Loucy (cell line): ENCODE data around the gene CD38.
A peak's percentile ranks its signal among the peaks of the same experiment; 100 is the strongest.

Experiments used
- H2AFZ ChIP-seq: fragments of 200-600 bp; sonication (generic); 2 replicates; pipeline ENCODE4 v1.6.0; 2016; ENCODE audit warnings: antibody characterized with exemption, mild to moderate bottlenecking, low read length, moderate library complexity
- H3F3A ChIP-seq: fragments of 200-600 bp; 2 replicates; pipeline ENCODE4 v1.6.0; 2016; ENCODE audit warnings: antibody characterized with exemption, low read depth, mild to moderate bottlenecking
- H3K27me3 ChIP-seq: fragments of 200-600 bp; sonication (generic); 2 replicates; pipeline ENCODE4 v1.6.1; 2014; ENCODE audit warnings: low read length, mild to moderate bottlenecking; ENCODE audit not compliant: insufficient read depth, poor library complexity, severe bottlenecking
- H3K36me3 ChIP-seq: fragments of 200-600 bp; sonication (generic); 2 replicates; pipeline ENCODE4 v1.6.1; 2016; ENCODE audit warnings: low read length; ENCODE audit not compliant: insufficient read depth
- H3K4me1 ChIP-seq: fragments of 200-600 bp; sonication (generic); 2 replicates; pipeline ENCODE4 v1.5.1; 2014; ENCODE audit warnings: low read length, mild to moderate bottlenecking; ENCODE audit not compliant: insufficient read depth, poor library complexity, severe bottlenecking
- H3K4me2 ChIP-seq: fragments of 200-600 bp; sonication (generic); 2 replicates; pipeline ENCODE4 v1.6.0; 2014; ENCODE audit warnings: antibody characterized with exemption, low read length, low read depth, mild to moderate bottlenecking; ENCODE audit not compliant: poor library complexity, severe bottlenecking
- H3K4me3 ChIP-seq: fragments of 200-600 bp; sonication (generic); 2 replicates; pipeline ENCODE4 v1.5.1; 2014; ENCODE audit warnings: low read length, mild to moderate bottlenecking, mixed read lengths; ENCODE audit not compliant: poor library complexity, severe bottlenecking
- H3K79me2 ChIP-seq: fragments of 200-600 bp; sonication (generic); 2 replicates; pipeline ENCODE4 v1.6.1; 2014; ENCODE audit warnings: low read length; ENCODE audit not compliant: insufficient read depth
- H3K9ac ChIP-seq: fragments of 200-600 bp; sonication (generic); 2 replicates; pipeline ENCODE4 v1.6.0; 2014; ENCODE audit warnings: mild to moderate bottlenecking, low read depth, low read length, moderate library complexity; ENCODE audit not compliant: poor library complexity, severe bottlenecking
- H3K9me2 ChIP-seq: fragments of 200-600 bp; sonication (generic); replicated peaks from 2 replicates; pipeline ENCODE4 v1.6.1; 2016; ENCODE audit warnings: low read depth, low read length, mixed read lengths
- H3K9me3 ChIP-seq: fragments of 200-600 bp; sonication (generic); 2 replicates; pipeline ENCODE4 v1.6.1; 2014; ENCODE audit warnings: mild to moderate bottlenecking, antibody characterized with exemption, low read length, low read depth; ENCODE audit not compliant: insufficient read depth
- H4K20me1 ChIP-seq: fragments of 200-600 bp; sonication (generic); 2 replicates; pipeline ENCODE4 v1.6.0; 2014; ENCODE audit warnings: antibody characterized with exemption, low read length, mild to moderate bottlenecking; ENCODE audit not compliant: insufficient read depth, poor library complexity, severe bottlenecking
- CTCF ChIP-seq: fragments of 200-600 bp; sonication (generic); conservative IDR thresholded peaks from 2 replicates; pipeline ENCODE4 v1.5.1; 2014; ENCODE audit warnings: mild to moderate bottlenecking, antibody characterized with exemption, low read length
- EZH2phosphoT487 ChIP-seq: fragments of 200-600 bp; IDR thresholded peaks from 2 replicates; pipeline ENCODE4 v1.6.1; 2018; ENCODE audit warnings: antibody characterized with exemption, mild to moderate bottlenecking, moderate library complexity, borderline replicate concordance

The CD38 gene

GRCh38 chr4:15769202-15769601, 8.9 kb upstream of the CD38 start:
- no peak overlapping the region for H2AFZ ChIP-seq
- H3K4me2 ChIP-seq: no peak overlapping the region
- H3K4me1 ChIP-seq: peaks cover 68% of the 10 kb centered on the region
- H3K9me3 ChIP-seq: no peaks in the 10 kb centered on the region
- 0 out of 2 replicates have a peak, but pooled peaks cover 5% of the 10 kb centered on the region for H3K79me2 ChIP-seq
- H4K20me1 ChIP-seq: no peaks in the 10 kb centered on the region
- no peak for TF ChIP-seq CTCF
- TF ChIP-seq EZH2phosphoT487: no peak
- H3K9me2 ChIP-seq: no peaks in the 10 kb centered on the region
- H3K4me3 ChIP-seq: no peak overlapping the region
- no peaks in the 10 kb centered on the region for H3K36me3 ChIP-seq
- H3K9ac ChIP-seq: peak overlapping the region; percentile 9
- no peaks in the 10 kb centered on the region for H3K27me3 ChIP-seq
- peaks cover 19% of the 10 kb centered on the region for H3F3A ChIP-seq

DNA sequence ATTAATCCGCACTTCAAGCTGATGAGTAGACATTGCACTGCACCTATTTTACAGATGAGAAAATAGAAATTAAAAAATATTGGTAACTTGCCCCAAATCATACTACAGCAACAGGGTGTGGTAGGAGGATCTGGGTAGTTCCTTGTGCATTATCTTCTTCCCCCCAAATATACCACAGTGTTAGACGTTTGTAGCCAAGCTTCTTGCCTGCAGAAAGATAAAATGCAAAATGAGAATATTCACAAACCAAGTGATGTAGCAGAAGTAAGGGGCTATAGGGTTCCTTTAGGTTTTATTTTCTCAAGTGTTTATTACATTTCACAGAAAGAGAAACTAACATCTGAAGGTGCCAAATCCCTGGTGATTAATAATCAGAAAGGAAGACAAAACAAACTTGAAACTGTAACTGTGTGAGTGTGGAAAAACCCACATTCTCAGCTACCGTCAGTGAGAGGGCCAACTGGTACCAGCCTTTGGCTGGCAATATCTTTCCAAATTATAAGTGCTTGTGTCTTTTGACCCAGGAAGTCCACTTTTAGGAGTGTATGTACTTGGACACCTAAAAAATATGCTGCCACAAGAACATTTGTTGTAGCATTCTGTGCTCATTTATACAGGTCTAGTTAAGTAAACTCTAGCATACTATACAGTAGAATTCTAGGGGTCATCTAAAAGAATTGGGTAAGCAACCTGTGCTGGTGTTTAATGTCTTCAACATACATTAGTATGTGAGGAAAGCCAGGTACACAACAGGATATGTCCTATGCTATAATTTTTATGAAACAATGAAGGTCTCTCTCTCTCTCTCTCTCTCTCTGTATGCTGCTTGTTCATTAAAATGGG, 6.7 kb upstream of the CD38 start:
- Histone ChIP-seq H3K27me3 (no peaks in the 10 kb centered on the region), H3K79me2 (0 out of 2 replicates have a peak, but pooled peaks cover 20% of the 10 kb centered on the region), H3F3A (peaks cover 6% of the 10 kb centered on the region), H2AFZ (0 out of 2 replicates have a peak overlapping the region, but pooled peaks have one; percentile 11), H3K4me3 (peak overlapping the region; percentile 30), H3K36me3 (no peaks in the 10 kb centered on the region), H4K20me1 (no peaks in the 10 kb centered on the region), H3K9me2 (no peaks in the 10 kb centered on the region), H3K4me1 (peaks cover 59% of the 10 kb centered on the region), H3K9me3 (no peaks in the 10 kb centered on the region), H3K9ac (peak overlapping the region; percentile 49), H3K4me2 (peak overlapping the region; percentile 36)
- TF ChIP-seq EZH2phosphoT487 (no peak), CTCF (no peak)

DNA sequence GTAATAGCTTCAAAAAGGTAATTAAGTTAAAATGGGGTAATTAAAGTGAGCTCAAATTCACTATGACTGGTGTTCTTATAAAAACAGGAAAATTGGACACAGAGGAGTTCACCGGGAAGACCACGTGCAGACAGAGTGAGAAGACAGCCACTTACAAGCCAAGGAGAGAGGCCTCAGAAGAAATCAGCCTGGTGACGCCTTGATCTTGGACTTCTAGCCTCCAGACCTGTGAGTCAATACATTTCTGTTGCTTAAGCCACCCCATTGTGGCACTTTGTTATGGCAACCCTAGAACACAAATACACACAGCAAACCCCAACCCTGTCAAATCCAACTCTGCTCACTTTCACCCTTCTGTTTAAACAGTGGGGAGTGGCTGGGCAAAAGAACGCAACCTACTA, 4.1 kb upstream of the CD38 start:
- Histone ChIP-seq H3K36me3 (no peaks in the 10 kb centered on the region), H3K9me3 (no peaks in the 10 kb centered on the region), H3K4me2 (peak overlapping the region; percentile 17), H3K4me3 (no peak overlapping the region), H3K4me1 (peaks cover 59% of the 10 kb centered on the region), H3K9ac (no peak overlapping the region), H4K20me1 (no peaks in the 10 kb centered on the region), H3K27me3 (no peaks in the 10 kb centered on the region), H3F3A (peaks cover 9% of the 10 kb centered on the region; the same call in 1 of the 2 replicates), H3K9me2 (no peaks in the 10 kb centered on the region), H3K79me2 (peaks cover 20% of the 10 kb centered on the region; the same call in 1 of the 2 replicates), H2AFZ (no peak overlapping the region; the same call in 1 of the 2 replicates)
- TF ChIP-seq EZH2phosphoT487 (no peak), CTCF (no peak)
